Neuronal stem cell (in vitro differentiated cells): Measurements from ENCODE around the gene RALGAPA2.
A peak's percentile ranks its signal among the peaks of the same experiment; 100 is the strongest.

ENCODE experiments used
- DNase-seq: peaks from one replicate; pipeline ENCODE4 v3.0.0-alpha.2; 2013; ENCODE audit warnings: low spot score
- H2AFZ ChIP-seq: one replicate; pipeline ENCODE4 v1.6.1; 2013; ENCODE audit warnings: mild to moderate bottlenecking, low read length, inconsistent platforms
- H2AK5ac ChIP-seq: 2 replicates; pipeline ENCODE4 v1.6.1; 2013; ENCODE audit warnings: low read depth, mild to moderate bottlenecking, inconsistent platforms, low read length, moderate library complexity, mixed read lengths
- H2BK120ac ChIP-seq: 2 replicates; pipeline ENCODE4 v1.6.1; 2013; ENCODE audit warnings: low read depth, mild to moderate bottlenecking, inconsistent platforms, low read length, moderate library complexity, mixed read lengths
- H2BK12ac ChIP-seq: one replicate; pipeline ENCODE4 v1.6.1; 2013; ENCODE audit warnings: low read length, inconsistent platforms
- H2BK15ac ChIP-seq: 2 replicates; pipeline ENCODE4 v1.6.1; 2013; ENCODE audit warnings: mild to moderate bottlenecking, low read length, inconsistent platforms, mixed read lengths
- H2BK5ac ChIP-seq: one replicate; pipeline ENCODE4 v1.6.1; 2013; ENCODE audit warnings: inconsistent platforms, mild to moderate bottlenecking, low read length, moderate library complexity
- H3K14ac ChIP-seq: one replicate; pipeline ENCODE4 v1.6.1; 2013; ENCODE audit warnings: low read length, inconsistent platforms
- H3K18ac ChIP-seq: 2 replicates; pipeline ENCODE4 v1.6.1; 2013; ENCODE audit warnings: low read length, inconsistent platforms
- H3K23ac ChIP-seq: 2 replicates; pipeline ENCODE4 v1.6.1; 2013; ENCODE audit warnings: low read depth, mild to moderate bottlenecking, mixed read lengths, low read length, inconsistent platforms; ENCODE audit not compliant: poor library complexity
- H3K27ac ChIP-seq: replicated peaks from 3 replicates; pipeline ENCODE4 v1.5.1; 2013; ENCODE audit warnings: low read length, inconsistent platforms
- H3K27me3 ChIP-seq, 3 experiments: 2 replicates each; pipeline ENCODE4 v1.6.1; 2013; ENCODE audit warnings: low read length in 3 of 3, mild to moderate bottlenecking in 2 of 3, inconsistent platforms in 1 of 3, low read depth in 1 of 3, mixed read lengths in 1 of 3, moderate library complexity in 1 of 3; ENCODE audit not compliant: control insufficient read depth in 3 of 3, insufficient read depth in 3 of 3
- H3K36me3 ChIP-seq, 2 donors: replicated peaks in 1 of 2; 2 replicates each; pipeline ENCODE4 v1.6.1; 2013; ENCODE audit warnings: low read length in 2 of 2; ENCODE audit not compliant: control insufficient read depth in 2 of 2, insufficient read depth in 2 of 2
- H3K4ac ChIP-seq: 2 replicates; pipeline ENCODE4 v1.6.1; 2013; ENCODE audit warnings: inconsistent platforms, mild to moderate bottlenecking, low read length, moderate library complexity
- H3K4me1 ChIP-seq, 2 donors: 1 replicate in 1 of 2; 2 replicates in 1 of 2; pipeline ENCODE4 v1.6.1; 2013; ENCODE audit warnings: low read length in 2 of 2, low read depth in 1 of 2; ENCODE audit not compliant: control insufficient read depth in 2 of 2, insufficient read depth in 1 of 2
- H3K4me2 ChIP-seq: one replicate; pipeline ENCODE4 v1.6.1; 2013; ENCODE audit warnings: mild to moderate bottlenecking, low read length, inconsistent platforms; ENCODE audit not compliant: insufficient read depth, poor library complexity, severe bottlenecking
- H3K4me3 ChIP-seq, 2 donors: 2 replicates each; pipeline ENCODE4 v1.5.1; 2013; ENCODE audit warnings: low read length in 2 of 2, mild to moderate bottlenecking in 2 of 2, inconsistent platforms in 1 of 2, moderate library complexity in 1 of 2
- H3K79me1 ChIP-seq: one replicate; pipeline ENCODE4 v1.6.1; 2013; ENCODE audit warnings: low read depth, mild to moderate bottlenecking, inconsistent platforms, low read length, moderate library complexity
- H3K9ac ChIP-seq: one replicate; pipeline ENCODE4 v1.6.1; 2013; ENCODE audit warnings: mild to moderate bottlenecking, low read depth, low read length, inconsistent platforms; ENCODE audit not compliant: poor library complexity
- H3K9me3 ChIP-seq, 2 donors: replicated peaks in 1 of 2; 2 replicates each; pipeline versions ENCODE3 to v1.6.1; 2013; ENCODE audit warnings: low read length in 2 of 2, mild to moderate bottlenecking in 2 of 2, inconsistent platforms in 1 of 2, low read depth in 1 of 2, mixed read lengths in 1 of 2, moderate library complexity in 1 of 2; ENCODE audit not compliant: control insufficient read depth in 2 of 2, insufficient read depth in 1 of 2
- H4K8ac ChIP-seq: one replicate; pipeline ENCODE4 v1.6.1; 2013; ENCODE audit warnings: low read depth, mild to moderate bottlenecking, inconsistent platforms, low read length, moderate library complexity
- H4K91ac ChIP-seq: one replicate; pipeline ENCODE4 v1.6.1; 2013; ENCODE audit warnings: low read length, low read depth, mild to moderate bottlenecking, inconsistent platforms; ENCODE audit not compliant: poor library complexity
- WGBS, 2 donors: extraction: QIAGEN DNeasy Blood & Tissue Kit; methylation state at CpG; one replicate each; pipeline ENCODE4 v1.1.7; 2013; ENCODE audit warnings: missing lambda C conversion rate in 2 of 2, mixed read lengths in 1 of 2; ENCODE audit not compliant: insufficient read length in 2 of 2, insufficient replicate concordance in 1 of 2; ENCODE audit errors: extremely low coverage in 2 of 2; 5-methylcytosine and 5-hydroxymethylcytosine counted together

RALGAPA2 gene

DNA sequence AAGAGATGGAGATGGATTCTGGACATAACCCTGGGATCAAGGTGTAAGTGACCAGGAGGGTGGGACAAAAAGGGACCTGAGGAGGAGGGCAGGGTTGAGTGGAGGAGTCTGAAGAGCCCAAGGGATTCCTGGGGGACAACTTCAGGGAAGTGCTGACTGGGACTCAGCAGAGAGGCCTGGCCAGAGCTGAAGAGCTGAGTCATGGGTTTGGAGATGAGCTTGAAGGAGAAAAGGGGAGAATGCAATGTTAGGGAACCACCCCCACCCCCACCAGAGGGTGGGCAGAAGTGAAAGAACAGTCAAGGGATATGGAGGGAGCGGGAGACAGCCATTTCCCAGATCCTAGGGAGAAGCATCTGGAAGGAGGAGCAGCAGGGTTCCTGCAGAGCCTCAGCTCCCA, 289.3 kb downstream of the RALGAPA2 start:
- no peak overlapping the region for H3K14ac ChIP-seq
- no peaks in the 10 kb centered on the region for H3K27me3 ChIP-seq
- H3K18ac ChIP-seq, result no peak overlapping the region
- no peak overlapping the region for H3K27ac ChIP-seq
- no peak overlapping the region for H2BK15ac ChIP-seq
- no peak overlapping the region for H2BK12ac ChIP-seq
- WGBS, 2 donors, result no CpG with 5 or more reads among the region's 1 CpG
- no peak overlapping the region for H4K91ac ChIP-seq
- H3K23ac ChIP-seq, result peak overlapping the region; percentile 58
- peaks cover 0 to 2% of the 10 kb centered on the region in 2 donors for H3K4me1 ChIP-seq
- H3K79me1 ChIP-seq, result no peaks in the 10 kb centered on the region
- H3K36me3 ChIP-seq, result no peaks in the 10 kb centered on the region
- H3K4ac ChIP-seq, result no peak overlapping the region
- no peak overlapping the region for H2AFZ ChIP-seq
- H3K9me3 ChIP-seq, result peaks cover 0 to 1% of the 10 kb centered on the region in 2 donors
- H2AK5ac ChIP-seq, result no peak overlapping the region
- no peak overlapping the region for H4K8ac ChIP-seq
- no peak overlapping the region for H3K4me2 ChIP-seq
- H2BK5ac ChIP-seq, result no peak overlapping the region
- no peak overlapping the region for H2BK120ac ChIP-seq
- no peak overlapping the region for H3K9ac ChIP-seq
- DNase-seq, result no peak
- no peak overlapping the region for H3K4me3 ChIP-seq

DNA sequence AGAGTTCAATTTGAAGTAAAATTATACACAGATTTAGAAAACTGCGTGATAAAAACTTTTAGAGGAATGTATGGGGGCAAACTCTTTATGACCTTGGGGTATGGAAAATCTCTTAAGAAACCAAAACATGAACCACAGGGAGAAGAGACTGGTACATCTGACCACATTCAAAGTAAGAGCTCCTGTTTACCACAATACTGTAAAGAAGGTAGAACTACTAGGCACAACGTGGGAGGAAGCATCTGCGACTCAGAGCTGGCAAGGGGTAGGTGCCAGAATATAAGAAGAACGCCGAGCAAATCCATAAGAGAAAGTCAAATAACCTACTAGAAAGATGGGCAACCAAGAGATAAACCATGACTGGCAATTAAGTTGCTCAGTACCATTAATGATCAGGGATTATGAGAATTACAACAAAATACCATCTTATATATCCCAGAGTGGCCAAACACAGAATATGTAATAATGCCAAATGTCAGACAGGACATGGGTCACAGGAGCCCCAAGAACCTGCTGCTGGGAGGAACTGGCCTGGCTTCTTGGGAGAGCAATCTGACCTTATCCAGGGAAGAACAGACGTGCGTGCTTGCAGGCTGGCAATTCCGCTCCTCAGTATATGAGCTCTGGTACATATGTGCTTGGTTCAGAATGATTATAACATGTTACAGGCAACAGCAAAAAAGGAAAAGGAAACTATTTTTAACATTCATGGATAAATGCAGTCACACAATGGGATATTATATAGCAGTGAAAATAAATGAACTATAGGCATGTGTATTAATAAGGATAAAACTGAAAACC, 294.4 kb downstream of the RALGAPA2 start:
- Histone ChIP-seq H2BK12ac (no peak overlapping the region), H3K4ac (no peak overlapping the region), H3K27ac (no peak overlapping the region), H3K23ac (no peak overlapping the region), H2BK15ac (no peak overlapping the region), H4K91ac (no peak overlapping the region), H3K4me3 (no peak overlapping the region), H3K4me2 (no peak overlapping the region), H3K14ac (no peak overlapping the region), H2BK5ac (no peak overlapping the region), H3K27me3 (peaks cover 0 to 20% (median 0%) of the 10 kb centered on the region in 3 experiments), H4K8ac (no peak overlapping the region), H3K79me1 (no peaks in the 10 kb centered on the region), H2AK5ac (no peak overlapping the region), H3K18ac (no peak overlapping the region), H2AFZ (no peak overlapping the region), H3K4me1 (peaks cover 10 to 19% of the 10 kb centered on the region in 2 donors), H3K9ac (no peak overlapping the region), H3K9me3 (peaks cover 0 to 1% of the 10 kb centered on the region in 2 donors), H2BK120ac (no peak overlapping the region), H3K36me3 (no peaks in the 10 kb centered on the region)
- DNase-seq, result no peak
- no CpG with 5 or more reads among the region's 8 CpGs for WGBS, 2 donors

DNA sequence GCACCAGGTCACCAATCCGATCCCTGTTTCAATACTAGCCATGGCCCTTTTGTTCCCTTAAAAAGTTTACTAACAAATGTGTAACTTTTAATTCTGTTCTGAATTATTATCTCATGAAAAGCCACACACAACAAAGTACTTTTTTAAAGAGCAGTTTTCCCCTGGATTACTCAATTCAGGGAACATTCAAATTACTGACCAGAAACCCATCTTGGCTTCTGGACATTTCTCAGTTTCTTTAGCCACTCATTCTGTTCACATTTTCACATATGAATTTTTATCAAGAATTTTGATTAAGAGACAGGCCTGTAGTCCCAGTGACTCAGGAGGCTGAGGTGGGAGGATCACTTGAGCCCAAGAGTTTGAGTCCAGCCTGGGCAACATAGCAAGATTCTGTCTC, 297.1 kb downstream of the RALGAPA2 start:
- no peak overlapping the region for H3K4ac ChIP-seq
- no peak overlapping the region for H3K23ac ChIP-seq
- H3K9me3 ChIP-seq, result peaks cover 0 to 1% of the 10 kb centered on the region in 2 donors
- no peak for DNase-seq
- H3K27me3 ChIP-seq, result peaks cover 0 to 31% (median 0%) of the 10 kb centered on the region in 3 experiments
- no peak overlapping the region for H2AFZ ChIP-seq
- H3K36me3 ChIP-seq, result no peaks in the 10 kb centered on the region
- H2BK120ac ChIP-seq, result no peak overlapping the region
- H3K4me2 ChIP-seq, result no peak overlapping the region
- no peak overlapping the region for H3K14ac ChIP-seq
- no CpG with 5 or more reads among the region's 1 CpG for WGBS, 2 donors
- H2AK5ac ChIP-seq, result no peak overlapping the region
- H4K91ac ChIP-seq, result no peak overlapping the region
- H3K18ac ChIP-seq, result no peak overlapping the region
- no peak overlapping the region for H2BK5ac ChIP-seq
- H3K9ac ChIP-seq, result no peak overlapping the region
- H3K4me1 ChIP-seq, result peaks cover 17 to 45% of the 10 kb centered on the region in 2 donors
- no peak overlapping the region for H2BK15ac ChIP-seq
- H2BK12ac ChIP-seq, result no peak overlapping the region
- no peak overlapping the region for H3K4me3 ChIP-seq
- no peak overlapping the region for H4K8ac ChIP-seq
- H3K79me1 ChIP-seq, result no peaks in the 10 kb centered on the region
- H3K27ac ChIP-seq, result no peak overlapping the region

DNA sequence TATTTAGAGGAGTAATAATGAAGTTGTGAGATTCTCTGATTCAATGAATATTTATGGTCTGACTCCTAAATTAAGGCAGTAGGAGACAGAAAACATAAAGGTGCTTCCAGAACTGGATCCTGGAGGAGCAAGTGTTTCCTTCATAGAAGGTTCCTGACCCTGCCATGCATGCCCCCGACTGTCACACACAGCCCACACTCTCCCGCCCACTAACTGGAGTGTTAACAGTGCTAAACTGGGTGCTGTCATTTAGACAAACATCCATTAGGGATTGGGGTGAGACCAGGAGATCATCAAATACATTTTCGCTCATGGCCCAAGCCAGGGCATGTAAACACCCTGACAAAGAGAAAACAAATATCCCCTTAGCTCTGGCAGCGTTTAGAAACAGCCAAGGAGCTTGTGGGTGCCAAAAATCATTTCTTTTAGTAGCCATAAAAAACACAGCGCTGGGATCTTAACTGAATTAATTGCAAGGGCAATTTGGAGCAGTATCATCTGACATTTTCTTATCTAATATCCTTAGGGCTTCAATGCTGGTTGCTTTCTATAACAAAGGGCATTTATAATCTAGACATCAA, 297.7 kb downstream of the RALGAPA2 start:
- no peak overlapping the region for H3K4ac ChIP-seq
- no peak overlapping the region for H4K8ac ChIP-seq
- H3K27ac ChIP-seq, result no peak overlapping the region
- WGBS, 2 donors, result no CpG with 5 or more reads among the region's 5 CpGs
- peaks cover 17 to 51% of the 10 kb centered on the region in 2 donors for H3K4me1 ChIP-seq
- H3K4me2 ChIP-seq, result no peak overlapping the region
- peaks cover 0 to 31% (median 0%) of the 10 kb centered on the region in 3 experiments for H3K27me3 ChIP-seq
- no peak overlapping the region for H2BK15ac ChIP-seq
- no peak overlapping the region for H3K18ac ChIP-seq
- no peak overlapping the region for H3K14ac ChIP-seq
- H3K23ac ChIP-seq, result no peak overlapping the region
- H2BK120ac ChIP-seq, result no peak overlapping the region
- no peak for DNase-seq
- H2AFZ ChIP-seq, result no peak overlapping the region
- no peaks in the 10 kb centered on the region for H3K36me3 ChIP-seq
- no peak overlapping the region for H3K4me3 ChIP-seq
- no peaks in the 10 kb centered on the region for H3K79me1 ChIP-seq
- H2BK5ac ChIP-seq, result no peak overlapping the region
- H2BK12ac ChIP-seq, result no peak overlapping the region
- peaks cover 0 to 1% of the 10 kb centered on the region in 2 donors for H3K9me3 ChIP-seq
- H2AK5ac ChIP-seq, result no peak overlapping the region
- no peak overlapping the region for H3K9ac ChIP-seq
- no peak overlapping the region for H4K91ac ChIP-seq
